CD4-positive, alpha-beta T cell treated with Interleukin-6 for 4 hours (primary cell): ENCODE results near the gene RAB3IP.

ENCODE experiments used
- DNase-seq: peaks from one replicate; pipeline ENCODE4 v3.0.0-alpha.2; 2020; ENCODE audit warnings: mixed read lengths

The RAB3IP gene

GRCh38 chr12:69738351-69739286, at the start of gene RAB3IP:
RAB3IP (plus strand) TSS chr12:69738860; CDS start chr12:69755409, 16,549 bp downstream.
- peak; percentile 97 for DNase-seq

DNA sequence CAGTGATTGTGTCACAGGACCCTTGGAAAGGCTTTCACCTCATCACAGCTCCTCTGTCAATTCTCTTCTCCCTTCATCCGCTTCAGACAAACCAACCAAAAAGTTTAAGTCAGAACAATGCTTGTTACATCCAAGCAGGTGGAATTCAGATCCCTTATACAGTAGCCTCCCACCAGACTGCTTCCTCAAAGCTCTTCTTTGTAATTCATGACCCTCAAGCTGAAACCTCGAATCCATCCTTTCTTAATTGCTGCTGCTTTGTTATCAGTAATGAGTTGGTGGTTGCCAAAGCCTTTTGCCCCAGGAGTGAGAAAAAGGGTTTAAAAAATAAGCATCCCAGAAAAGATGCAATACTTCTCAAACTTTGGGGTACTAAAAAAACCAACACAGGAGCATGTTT, 49.0 kb upstream of the RAB3IP start:
- DNase-seq, result no peak

GRCh38 chr12:69694123-69694522, 44.5 kb upstream of the RAB3IP start:
- DNase-seq, result no peak

DNA sequence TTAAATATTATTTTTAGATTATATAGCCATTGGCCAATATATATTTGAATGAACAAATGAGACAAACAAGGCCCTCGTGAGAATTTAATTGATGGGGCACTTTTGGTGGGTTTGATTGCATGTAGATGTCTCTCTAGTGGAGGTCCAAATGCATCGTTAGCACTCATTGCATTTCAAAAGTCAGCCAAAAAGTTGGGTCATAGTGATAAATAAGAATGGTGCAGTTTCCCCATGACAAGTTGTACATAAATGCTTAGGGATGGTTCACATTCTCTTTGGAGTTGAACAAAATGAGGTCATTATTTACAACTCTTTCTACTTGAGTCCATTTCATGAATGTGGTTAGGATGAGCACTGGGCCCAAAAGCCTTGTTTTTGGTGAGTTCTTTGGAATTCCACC, 40.6 kb upstream of the RAB3IP start:
- no peak for DNase-seq

DNA sequence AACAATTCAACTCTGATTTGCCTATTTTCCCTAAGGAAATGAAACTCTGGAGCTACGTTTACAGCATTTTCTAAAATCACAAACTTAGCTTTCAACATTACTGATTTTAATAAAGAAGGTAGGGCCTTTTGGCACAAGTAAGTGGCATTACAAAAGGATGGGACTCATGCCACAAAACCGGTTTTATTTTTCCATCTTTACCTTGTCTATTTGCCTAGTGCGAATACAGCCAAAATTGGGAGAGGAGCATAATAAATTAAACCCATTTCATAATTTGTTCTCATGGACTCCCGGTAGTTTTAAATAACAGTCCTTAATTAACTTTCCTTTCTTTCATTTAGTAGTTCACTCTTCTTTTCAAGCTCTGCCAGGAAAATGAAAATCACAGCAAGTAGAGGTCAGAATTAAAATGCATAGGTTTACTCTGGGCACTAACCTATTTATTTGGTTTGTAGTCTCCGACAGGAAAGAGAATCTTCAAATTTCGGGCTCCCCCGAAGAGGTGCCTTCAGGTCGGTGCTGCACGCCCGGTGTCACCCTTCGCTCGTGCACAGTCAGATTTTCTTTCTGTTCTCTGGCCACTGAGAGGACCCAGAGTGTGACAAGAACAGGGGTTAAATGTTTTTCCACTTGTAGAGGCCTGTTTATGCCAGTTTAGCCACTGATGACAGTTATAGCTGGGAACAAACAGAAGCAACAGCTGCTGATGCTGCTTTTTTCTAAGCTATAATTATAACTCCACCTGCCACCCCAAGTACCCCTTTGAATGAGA, 39.7 kb upstream of the RAB3IP start, which contains the start of gene BEST3:
TSS of gene BEST3 (minus strand) at position 535 of the 772 bp plus-strand sequence. CDS start 1,505 bp downstream, outside the sequence.
- no peak for DNase-seq

GRCh38 chr12:69701826-69702225, 36.8 kb upstream of the RAB3IP start:
- no peak for DNase-seq

DNA sequence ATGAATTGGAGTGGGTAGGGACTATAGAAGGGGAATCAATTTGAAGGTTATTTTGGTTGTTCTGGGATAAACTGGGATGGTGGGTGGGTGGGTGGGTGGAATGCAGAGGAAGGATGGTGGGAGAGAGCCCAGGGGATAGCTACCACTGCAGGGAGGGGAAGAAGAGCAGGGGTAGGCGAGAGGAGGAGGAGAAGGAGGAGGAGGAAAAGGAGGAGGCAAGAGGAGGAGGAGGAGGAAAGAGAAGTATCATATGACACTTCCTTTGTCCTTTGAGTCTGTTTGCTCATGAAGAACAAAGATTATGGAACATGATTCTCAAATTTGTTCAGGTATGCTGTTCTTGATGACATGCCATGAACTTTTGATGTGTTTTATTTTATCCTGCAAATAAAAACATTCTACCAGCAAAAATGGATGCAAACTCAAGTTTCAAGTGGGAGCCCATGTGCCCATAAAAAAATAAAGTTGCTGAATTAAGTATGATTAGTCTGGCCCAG, 35.5 kb upstream of the RAB3IP start:
- DNase-seq, result no peak

- no peak for DNase-seq
Observed at GRCh38 chr12:69704357-69704756, 34.3 kb upstream of the RAB3IP start.

DNA sequence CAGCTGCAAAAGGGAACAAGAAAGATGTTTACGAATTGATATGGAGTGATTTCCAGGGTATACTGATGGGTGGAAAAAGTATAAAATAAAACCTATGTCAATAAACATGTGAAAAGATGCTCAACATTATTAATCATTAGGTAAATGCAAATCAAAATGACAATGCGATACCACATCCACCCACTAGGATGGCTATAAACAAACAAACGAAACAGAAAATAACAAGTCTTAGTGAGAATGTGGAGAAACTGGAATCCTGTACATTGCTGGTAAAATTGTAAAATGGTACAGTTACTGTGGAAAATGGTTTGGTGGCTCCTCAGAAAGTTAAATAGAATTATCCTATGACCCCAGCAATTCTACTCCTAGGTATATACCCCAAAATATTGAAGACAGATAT, 30.0 kb upstream of the RAB3IP start:
- DNase-seq, result no peak

- DNase-seq, result no peak
Observed at GRCh38 chr12:69712826-69713225, 25.8 kb upstream of the RAB3IP start.

- no peak for DNase-seq
Observed at GRCh38 chr12:69714542-69714941, 24.1 kb upstream of the RAB3IP start.

DNA sequence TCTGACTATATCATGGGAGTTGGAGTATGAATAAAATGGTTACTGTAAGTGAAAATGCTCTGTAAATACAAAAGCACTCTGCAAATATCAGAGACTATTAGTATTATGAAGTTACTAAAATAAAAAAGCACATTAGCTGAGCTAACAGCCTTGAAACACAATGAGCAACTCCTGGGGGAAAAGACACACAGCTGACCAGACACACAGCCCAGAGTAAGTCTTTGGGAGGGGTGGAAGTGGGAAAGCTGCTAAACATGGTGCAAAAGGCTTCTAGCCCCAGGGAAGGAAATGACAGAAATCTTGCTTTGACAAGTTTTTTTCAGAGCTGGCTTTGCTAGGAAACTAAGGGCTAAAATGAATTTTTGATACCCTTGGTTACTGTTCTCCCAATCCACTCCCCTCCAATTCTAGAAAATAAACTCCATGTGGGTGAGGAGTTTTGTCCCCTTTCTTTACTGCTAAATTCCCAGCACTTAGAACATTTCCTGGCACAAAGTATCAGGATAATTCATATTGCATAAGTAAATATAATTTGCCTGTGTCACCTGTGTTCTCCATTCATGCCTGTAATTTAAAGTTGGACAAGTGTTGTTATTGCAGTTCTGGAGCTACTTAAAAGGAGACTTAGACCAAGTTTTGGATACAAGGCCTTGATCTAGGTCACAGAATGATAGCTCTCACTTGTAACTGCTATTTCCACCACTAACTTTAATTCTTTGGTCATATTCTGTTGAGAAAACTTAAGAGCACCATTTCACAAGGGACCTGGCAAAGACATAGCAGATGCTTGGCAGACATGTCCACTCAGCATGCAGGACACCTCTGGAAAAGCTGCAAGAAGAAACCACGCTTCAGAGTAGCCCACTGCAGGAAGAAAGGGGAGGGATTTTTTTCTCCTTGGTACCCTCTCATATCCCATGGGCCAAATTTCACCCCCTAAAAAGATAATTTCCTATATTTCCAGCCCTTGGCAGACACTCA, 19.0 kb upstream of the RAB3IP start:
- no peak for DNase-seq

- DNase-seq, result no peak
Observed at GRCh38 chr12:69720750-69721149, 17.9 kb upstream of the RAB3IP start.

DNA sequence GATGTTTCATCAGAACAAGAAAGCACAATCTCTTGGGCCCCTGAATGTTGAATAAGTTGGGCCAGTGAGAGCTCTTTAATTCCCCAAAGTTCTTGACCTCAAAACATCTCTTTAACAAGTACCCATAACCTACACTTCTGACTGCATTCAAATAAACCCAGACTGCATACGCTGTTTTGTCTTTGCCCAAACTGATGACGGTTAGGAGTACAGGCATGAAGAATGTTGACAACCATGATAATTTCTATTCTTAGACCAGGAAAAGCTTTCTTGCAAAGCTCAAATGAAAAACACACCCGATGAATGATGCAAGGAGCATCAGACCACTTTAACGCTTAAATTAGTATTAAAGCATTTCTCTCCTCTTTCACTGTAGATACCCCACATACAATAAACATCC, 11.7 kb upstream of the RAB3IP start:
- DNase-seq, result no peak

DNA sequence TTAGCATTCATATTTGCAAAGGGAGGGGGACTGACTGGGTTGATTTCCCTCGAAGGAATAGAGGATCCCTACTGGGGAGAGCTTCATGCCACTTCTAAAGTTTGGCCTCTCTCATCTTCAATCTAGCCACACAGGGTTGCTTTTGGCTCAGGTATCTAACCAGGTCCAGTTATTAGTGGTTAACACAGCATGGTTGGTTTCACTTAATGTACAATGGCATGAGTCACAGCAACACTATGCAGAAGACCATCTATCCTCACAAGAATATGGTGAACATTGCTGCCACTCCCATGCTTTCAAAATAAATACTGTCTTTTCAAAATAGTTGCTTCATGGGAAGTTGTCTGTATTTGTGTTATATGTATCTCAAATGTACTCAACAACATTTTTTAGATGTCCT, 6.6 kb upstream of the RAB3IP start:
- DNase-seq, result no peak

DNA sequence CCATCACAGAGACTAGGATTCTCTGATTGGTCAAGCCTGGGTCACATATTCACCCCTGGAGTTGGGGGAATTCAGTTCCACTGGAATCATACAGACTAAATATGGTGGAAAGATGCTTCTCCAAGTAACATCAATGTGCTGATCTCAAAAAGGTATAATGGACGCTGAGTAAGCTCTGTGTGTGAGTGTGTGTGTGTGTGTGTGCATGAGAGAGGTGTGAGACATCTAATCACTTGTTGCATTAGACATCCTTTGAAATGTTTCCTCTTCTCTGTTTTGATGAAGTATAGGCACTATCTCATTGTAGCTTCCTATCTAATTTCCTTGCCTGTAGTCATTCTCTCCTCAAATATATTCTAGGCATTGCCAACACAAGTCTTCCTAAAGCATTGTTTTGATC, 5.0 kb upstream of the RAB3IP start:
- DNase-seq, result no peak

DNA sequence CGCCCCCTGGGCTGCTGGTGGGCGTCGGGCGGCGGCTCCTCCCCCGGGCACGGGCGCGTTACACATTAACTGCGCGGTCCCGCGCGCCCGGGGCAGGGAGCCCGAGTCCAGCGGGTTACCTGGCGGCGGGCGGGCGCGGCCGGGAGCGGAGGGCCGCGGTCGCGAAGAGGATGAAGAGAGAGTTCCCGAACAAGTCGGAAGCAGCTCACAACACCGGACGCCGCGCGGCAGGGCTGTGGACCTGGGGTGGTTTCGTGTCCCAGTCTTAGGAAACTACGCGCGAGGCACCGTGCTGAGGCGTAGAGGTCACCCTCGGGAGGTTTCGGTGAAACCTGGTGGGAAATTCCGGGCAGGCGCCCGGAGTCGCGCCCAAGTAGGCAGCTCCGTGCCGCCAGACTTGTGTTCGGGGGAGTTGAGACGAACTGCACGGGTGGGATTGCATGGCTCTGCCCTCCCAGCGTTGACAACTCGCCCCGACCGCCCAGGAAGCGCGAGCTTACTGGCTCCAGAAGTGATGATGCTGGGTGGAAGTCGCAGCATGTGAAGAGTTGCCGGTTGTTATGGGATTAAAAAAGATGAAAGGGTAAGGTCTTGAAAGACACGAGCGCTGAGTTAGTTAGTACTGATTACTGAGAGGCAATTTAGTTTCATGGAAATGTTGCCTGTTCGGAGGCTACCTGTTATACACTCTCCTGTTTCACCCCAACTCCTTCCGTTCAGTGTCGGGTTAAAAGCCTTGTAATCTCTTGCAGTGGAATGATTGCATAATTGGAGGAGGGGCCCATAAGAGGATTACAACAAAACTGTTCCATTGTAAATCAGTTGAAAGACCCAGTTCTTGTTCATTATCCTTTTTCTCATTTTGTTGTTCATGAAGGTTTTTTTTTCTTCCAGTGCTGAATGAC, 879 bp downstream of the RAB3IP start:
- peak; percentile 67 for DNase-seq

DNA sequence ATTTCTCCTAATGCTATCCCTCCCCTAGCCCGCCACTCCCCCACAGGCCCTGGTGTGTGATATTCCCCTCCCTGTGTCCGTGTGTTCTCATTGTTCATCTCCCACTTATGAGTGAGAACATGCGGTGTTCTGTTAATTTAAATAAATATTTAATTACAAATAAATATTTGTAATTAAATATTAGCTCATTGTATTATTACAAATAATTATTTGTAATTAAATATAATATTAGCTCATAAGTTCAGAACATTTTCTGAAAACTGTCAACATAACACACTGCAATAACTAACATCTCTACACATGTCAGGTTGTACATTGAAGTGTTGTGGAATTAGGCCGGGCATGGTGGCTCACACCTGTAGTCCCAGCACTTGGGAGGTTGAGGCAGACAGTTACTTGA, 5.4 kb downstream of the RAB3IP start:
- no peak for DNase-seq

DNA sequence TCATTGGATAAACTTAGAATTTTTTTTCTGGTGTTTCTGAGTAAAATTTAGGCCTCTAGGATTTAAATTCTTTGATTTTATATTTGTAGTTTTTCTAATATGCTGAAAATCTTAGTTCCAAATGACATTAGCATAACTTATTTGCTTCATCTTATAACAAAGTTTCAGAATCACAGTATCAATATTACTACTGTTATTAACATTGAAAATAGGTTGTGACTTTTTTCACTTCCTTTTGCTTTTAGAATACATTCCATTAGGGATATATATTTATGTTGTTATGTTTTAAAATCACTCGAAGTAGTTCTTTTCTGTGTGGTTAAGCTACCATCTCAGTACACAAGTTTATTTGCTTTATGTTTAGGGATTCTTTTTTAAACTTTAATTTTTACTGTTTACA, 12.8 kb downstream of the RAB3IP start:
- DNase-seq, result no peak

DNA sequence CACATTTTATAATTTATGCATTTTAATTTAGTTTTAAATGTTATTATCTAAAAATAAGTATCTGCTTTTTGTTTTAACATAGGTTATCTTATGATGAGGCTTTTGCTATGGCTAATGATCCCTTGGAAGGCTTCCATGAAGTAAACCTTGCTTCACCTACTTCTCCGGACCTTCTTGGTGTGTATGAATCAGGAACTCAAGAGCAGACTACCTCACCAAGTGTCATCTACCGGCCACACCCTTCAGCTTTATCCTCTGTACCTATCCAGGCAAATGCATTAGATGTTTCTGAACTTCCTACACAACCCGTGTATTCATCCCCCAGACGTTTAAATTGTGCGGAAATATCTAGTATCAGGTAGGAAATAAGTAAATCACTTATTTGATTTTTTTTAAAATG, 16.6 kb downstream of the RAB3IP start:
- no peak for DNase-seq

GRCh38 chr12:69756088-69756755, 17.6 kb downstream of the RAB3IP start:
- no peak for DNase-seq
